GM21526 (cell line): ENCODE measurements around the gene FAXDC2.

Source experiments
- ATAC-seq: cut with Tn5 transposase; IDR thresholded peaks from one replicate; pipeline ENCODE4 v1.9.1; 2021; ENCODE audit warnings: moderate library complexity; ENCODE audit not compliant: unreplicated experiment, low FRiP score

The FAXDC2 gene, protein sequence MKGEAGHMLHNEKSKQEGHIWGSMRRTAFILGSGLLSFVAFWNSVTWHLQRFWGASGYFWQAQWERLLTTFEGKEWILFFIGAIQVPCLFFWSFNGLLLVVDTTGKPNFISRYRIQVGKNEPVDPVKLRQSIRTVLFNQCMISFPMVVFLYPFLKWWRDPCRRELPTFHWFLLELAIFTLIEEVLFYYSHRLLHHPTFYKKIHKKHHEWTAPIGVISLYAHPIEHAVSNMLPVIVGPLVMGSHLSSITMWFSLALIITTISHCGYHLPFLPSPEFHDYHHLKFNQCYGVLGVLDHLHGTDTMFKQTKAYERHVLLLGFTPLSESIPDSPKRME

DNA sequence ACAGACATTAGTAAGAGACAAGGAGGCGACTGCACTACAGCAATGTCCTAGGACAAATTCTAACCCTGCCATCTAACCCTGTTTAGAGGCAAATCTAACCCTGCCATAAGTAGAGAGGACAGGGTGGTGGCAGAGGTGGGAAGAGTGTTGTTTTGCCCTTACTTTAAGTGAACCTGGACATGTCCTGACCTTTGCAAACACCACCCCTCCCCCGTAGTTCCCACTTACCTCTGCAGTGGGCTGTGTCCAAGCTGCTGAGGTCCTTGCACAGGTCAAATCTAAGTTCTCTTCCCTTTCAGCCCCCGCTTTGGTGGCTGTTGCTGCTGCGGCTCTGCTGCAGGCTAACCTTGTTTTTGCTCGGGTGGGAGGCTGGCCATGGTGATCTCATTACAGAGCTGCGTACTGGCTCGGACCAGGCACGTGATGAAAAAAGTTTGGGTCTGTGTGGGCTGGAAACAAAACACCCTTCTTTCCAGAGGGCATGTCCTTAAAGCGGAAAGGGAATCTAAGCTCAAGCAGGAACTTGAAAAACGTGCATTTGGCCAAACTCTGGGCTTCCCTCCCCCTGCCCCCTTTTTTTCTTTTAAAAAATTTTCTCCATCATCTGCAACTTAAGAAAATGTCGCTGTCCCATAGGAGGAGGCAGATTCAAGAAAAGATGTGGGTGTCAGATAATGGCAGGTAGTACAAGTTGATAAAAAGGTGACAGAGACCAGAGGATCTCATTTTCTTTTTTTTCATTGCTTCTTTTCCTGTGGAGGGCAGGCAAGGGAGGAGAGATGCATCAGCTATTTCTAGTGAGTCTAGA lies at the start of gene FAXDC2:
Gene FAXDC2 (minus strand): TSS at position 349 of the 808 bp plus-strand sequence. CDS start 12,425 bp downstream, outside the sequence.
- ATAC-seq: no peak

DNA sequence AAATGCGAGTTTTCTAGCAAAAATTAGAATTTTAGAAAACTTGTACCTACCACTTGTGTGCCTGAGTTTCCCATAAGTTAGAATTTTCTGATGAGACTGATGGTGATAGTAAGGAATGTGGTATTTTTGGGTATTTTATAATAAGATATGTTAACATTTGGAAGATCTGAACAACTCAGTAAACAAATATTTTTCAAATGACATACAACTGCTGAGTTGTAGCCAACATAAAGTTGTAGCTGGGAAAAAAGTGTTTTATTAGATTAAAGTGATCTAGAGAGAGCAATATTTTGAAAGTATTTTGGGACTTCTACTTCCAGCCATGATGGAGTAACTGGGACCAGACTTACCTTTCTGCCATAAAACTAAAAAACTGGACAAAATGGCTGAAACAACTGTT lies 49.7 kb upstream of the FAXDC2 start:
- ATAC-seq: no peak

DNA sequence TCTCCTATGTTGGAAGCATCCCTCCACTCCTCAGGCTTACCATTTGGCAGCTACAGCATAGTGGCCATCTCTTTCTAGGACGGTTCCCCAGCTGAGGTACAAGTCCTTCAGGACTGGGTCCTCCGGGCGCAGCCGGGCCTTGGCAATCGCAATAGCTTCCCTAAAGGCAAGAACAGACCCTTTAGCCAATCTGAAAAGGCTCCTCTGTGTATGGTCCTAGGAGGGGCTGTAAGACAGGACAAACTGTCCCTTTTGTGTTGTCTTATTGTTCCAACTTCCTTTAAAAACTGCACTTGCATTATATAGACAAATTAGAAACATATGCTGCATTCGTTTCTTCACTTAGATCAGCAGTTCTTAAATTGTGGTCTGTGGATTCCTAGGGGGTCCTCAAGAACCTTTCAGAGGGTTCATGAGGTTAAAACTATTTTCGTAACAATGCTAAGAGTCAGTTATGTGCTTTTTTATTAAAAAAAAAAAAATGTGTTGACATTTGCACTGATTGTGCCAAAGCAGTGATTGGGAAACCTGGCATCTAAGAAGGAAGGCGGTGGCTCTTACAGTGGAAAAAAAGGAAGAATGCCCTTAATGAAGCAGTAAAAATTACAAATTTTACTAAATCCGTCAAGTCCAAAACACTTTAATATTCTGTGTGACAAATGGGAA lies 48.9 kb upstream of the FAXDC2 start:
- no peak for ATAC-seq

DNA sequence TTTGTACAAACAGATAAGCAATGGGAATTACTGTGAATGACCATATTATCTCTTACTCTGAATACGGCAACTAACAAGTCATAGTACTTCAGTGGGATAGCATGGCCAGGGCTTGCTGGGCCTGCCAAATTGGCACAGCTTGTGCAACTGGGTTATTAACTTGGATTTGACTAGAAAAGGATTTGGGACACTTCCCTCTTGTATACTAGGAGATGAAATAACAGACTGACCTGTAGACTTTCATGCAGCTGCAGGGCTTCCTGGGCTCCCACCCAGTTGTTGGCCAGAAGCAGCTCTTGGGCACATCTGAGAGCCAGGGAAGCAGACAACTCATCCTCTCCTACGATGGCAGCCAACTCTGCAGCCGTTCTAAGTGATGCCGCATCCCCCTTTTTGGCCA lies 47.8 kb upstream of the FAXDC2 start:
- no peak for ATAC-seq

DNA sequence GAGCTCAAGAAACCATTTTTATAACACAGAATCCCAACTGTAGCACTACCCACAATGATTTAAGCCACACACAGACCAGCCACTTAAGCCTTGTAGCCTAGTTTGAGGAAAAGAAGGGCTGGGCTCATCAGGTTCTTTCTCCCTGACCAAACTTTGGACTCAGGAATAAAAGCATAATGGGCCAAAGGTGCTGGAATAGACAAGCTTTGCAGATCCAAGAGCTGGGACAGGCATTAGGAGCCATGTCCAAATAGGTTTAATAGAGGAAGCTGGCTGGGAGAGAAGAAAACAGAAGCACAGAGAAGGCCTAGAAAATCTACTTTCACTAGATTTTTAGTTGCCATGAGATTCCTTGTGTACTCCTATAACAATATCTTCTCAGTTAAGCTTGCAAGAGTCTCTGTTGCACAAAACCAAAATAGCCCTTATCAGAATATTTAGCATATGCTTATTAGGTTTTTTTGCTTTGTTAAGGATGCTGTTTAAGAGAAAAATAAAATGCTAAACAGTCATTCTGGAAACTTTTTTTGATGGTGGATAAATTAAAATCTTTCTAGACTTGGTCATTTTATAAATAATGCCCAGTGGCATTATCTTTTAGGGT lies 46.3 kb upstream of the FAXDC2 start:
- no peak for ATAC-seq

DNA sequence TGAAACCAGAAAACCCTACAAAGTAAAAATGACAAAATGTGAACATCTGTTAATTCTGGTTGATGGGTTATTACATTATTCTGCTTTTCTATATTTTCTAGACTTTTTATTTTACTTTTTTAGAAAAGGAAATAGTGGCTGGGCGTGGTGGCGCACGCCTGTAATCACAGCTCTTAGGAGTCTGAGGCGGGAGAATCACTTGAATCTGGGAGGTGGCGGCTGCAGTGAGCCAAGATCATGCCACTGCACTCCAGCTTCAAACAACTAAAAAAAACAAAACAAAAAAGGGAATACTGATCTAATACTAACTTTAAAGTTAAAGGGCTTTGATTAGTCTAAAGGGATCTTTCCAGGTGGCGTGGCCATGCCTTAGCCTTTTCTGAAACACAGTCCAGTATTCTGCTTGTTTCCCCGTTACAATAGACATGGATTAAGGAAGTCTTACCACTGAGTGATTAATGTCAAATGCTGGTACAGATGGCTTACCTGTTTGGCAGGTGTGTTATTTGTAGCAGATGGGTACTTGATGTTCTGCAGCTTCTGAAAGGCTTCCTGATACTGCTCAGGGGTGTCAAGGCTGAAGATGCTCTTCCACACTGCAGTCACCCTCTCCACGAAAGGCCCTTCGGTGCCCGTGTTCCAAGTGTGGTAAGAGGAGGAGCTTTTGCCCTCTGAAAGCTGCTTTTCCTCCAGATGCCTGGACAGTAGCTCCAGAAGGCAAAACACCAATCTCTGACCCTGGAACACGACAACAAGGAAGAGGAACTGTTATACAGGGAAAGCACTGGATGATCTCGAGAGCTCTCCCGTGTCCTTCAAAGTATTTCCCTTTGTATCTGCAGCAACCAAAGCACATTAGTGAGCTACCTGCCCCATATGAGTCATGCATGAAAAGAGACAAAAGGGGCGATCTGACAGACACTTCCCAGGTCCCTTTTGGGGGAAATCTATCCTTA lies 45.5 kb upstream of the FAXDC2 start:
- no peak for ATAC-seq

DNA sequence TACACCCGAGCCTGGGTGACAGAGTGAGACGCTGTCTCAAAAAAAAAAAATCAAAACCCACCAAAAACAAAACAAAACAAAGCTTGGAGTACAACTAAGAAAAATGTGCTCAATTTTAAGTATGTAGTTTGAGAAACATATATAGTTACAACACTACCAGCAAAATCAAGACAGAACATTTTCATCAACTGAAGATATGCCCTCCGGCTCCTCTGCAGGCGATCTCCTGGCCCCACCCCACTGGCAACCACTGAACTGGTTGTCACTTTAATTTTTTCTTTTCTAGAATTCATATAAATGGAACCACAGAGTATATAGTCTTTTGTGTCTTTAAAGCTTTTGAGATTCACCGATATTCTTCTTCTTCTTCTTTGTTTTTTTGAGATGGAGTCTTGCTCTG lies 43.0 kb upstream of the FAXDC2 start:
- ATAC-seq: no peak

DNA sequence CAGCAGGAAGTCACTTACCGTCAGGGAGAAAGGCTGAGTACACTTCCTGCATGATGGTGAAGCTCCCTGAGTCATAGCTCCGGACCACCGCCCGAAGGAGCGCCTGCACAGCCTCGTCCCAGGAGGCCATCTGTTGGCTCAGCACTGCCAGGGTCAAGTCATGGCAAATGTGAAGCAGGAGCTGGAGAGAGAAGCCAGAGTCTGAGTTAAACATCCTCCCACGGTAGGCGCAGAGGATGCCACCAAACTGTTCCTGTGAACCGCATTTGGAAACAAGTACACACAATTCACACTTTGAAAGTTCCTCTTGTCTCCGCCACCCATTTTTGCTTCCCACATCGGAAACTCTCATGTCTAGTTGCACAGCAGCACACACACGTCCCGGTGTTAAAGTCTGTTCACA lies 42.0 kb upstream of the FAXDC2 start:
- no peak for ATAC-seq

DNA sequence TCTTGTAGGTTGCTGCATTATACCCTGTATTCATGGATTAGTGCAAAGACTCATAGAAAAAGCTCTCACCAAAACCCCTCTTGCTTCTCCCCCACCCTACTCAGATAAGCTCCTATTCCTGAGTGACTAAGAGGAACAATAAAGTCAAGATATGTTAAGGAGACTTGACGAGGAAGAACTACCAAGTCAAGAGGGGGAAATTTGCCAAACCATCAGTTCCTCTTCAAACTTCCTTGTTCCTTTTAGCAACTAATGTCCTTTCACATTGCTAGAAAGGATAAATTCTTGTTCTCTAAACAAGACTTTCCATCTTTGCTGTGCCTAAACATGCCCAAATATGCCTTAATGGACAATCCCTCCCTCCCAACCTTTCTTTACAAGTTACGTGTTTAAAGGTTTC lies 35.0 kb upstream of the FAXDC2 start:
- ATAC-seq: no peak

DNA sequence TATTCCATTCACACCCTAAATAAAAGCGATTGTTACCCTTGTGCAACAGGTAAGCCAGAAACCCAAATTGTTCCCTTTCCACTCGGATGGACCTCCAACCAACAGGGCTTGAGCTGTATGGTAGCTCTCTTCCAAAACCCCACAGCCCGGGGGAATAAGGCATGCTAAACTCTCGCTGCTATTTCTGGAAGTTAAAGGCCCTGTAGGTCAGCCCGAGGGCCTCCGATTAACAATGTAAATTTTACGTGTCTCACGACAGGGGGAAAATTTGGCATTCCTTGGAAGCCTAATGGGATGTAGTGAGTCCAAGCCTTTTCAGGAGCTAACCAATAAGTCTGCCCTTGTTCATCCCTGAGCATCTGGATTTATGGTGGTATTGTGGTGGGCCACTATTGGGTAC lies 34.0 kb upstream of the FAXDC2 start:
- no peak for ATAC-seq

DNA sequence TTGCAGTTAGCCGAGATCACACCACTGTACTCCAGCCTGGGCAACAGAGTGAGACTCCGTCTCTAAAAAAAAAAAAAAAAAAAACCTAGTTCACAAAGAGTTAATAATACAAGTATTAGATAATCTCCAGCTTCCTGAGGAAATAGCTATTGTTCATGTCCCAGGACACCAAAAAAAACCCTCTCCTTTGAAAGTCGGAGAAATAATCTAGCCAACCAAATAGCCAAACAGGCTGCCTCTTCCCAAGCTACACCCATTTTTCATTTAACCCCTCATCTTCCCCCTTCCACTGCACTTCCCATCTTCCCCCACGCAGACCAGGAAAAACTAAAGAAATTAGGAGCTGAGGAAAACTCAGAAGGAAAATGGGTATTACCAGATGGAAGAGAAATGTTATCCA lies 31.6 kb upstream of the FAXDC2 start:
- no peak for ATAC-seq

DNA sequence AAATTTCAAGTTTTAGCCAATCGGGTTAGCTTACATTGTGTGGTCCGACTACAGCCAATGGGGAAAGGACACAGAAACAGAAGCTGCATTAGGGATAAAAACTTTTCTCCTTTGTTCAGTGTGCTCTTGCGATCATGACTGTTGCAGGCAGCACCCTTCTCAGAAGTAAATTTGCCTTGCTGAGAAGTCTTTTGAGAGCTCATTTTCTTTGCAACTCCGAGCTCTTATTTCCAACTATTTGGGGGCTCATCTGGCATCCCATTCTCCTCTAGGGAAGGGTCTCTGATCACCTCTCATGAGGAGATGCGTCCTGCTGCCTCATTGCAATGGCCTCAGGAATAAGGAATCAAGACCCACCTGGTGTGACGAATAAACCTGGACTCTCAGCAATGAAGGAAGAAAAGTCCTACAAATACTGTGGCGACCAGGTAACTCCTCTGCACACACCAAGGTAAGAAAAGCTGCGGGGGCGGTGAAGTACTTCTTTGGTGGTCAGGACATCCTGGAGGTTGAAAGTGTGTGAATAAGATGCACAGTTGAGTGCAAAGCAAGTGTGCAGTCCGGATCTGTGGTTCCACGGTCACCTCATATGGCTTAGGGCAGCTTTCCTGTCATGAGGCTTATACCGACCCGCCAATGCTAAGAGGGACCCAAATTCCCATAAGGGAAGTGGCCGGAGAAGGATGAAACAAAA lies 28.4 kb upstream of the FAXDC2 start:
- no peak for ATAC-seq

DNA sequence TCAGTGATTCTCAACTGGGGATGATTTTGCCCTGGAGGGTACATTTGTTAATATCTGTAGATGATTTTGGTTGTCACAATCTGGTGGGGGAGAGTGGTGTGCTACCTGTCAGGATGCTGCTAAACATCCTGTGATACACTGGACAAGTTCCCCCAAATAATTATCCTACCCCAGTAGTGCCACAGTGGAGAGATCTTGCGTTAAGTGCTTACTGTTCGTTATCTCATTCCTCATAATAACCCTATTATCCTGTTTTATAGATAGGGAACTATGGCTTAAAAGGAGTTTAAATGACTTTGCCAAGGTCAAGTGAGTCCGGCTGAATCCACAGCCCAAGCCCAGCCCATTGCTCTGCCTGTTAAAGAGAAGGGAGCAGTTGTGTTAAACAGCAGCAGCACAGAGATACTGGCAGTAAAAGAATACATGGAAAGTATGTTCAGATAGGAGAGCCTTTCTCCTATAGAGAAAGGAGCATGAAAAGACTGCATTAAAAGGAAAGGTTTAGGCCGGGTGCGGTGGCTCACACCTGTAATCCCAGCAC lies 23.5 kb upstream of the FAXDC2 start:
- no peak for ATAC-seq

DNA sequence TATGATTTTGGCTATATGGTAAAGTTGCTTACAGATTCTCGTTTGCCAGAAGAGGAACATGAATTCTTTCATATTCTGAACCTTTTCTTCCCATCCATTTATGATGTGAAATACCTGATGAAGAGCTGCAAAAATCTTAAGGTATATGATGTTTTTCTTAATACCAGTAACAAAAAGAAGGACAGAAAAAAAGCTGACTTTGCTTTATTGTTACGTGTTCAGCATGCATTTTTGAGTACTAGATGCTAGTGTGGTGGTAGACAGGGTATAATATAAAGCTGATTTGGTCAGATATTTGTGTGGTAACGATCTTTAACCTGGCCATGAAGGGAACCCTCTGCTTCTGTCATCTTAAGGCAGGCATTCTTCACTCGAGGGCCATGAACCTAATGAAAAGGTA lies 21.3 kb upstream of the FAXDC2 start:
- no peak for ATAC-seq

DNA sequence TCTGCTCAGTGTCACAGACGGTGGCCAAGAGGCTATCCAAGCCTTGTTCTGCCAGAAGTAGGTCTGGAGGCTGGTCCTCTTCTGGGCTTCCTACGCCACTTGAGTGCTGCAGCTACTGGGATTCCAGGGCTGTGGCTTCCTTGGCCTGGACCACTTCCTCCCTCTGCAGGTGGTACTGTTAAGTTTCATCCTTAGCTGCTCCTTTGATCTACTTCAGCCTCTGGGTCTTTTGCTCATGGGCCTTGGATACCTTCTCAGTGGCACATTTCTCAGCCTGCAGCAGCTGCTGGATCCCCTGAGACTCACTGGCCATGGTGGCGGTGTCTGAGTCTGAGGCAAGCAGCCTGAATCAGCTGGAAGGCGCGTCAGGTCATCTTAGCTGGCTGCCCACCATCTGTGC lies 18.3 kb upstream of the FAXDC2 start:
- ATAC-seq: no peak

DNA sequence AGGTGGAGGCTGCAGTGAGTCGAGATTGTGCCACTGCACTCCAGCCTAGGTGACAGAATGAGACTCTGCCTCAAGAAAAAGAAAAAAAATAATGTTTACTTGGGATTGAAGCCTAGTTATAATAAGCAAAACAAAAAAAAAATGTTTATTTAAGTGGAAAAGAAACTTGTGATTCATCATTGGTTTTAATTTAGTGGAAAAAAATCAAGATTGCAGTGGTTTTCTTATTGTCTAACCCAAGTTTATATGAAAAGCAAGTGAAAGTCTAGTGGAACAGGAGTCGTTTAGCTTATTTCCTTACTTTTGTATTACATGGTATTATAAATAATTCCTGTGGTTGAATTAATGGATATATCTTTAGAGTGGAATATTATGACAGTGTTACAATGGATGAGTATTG lies 16.4 kb upstream of the FAXDC2 start:
- ATAC-seq: no peak

DNA sequence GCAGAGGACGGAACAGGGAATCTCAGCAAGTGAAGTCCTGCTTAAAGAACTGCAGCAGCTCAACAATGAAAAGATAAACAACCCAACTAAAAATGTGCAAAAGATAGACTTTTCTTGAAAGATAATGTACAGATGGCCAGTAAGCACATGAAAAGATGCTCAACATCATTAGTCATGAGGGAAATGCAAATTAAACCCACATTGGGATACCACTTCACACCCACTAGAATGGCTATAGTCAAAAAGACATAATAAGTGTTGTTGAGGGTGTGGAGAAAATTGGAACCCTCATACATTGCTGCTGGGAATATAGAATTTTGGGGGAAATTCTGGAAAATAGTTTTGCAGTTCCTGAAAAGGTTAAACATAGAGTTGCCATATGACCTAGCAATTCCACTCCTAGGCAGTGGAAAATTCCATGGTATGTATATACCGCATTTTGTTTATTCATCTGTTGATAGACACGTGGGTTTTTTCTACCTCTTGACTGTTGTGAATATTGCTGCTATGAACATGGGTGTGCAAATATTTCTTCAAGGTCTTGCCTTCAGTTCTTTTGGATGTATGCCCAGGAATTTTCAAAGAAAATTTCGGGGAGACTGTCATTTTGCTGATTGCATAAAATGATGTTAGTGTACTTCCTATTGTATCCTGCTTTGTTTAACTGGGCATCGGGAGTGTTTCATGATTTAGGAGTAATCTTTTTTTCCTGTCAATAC lies 15.2 kb upstream of the FAXDC2 start:
- ATAC-seq: no peak

DNA sequence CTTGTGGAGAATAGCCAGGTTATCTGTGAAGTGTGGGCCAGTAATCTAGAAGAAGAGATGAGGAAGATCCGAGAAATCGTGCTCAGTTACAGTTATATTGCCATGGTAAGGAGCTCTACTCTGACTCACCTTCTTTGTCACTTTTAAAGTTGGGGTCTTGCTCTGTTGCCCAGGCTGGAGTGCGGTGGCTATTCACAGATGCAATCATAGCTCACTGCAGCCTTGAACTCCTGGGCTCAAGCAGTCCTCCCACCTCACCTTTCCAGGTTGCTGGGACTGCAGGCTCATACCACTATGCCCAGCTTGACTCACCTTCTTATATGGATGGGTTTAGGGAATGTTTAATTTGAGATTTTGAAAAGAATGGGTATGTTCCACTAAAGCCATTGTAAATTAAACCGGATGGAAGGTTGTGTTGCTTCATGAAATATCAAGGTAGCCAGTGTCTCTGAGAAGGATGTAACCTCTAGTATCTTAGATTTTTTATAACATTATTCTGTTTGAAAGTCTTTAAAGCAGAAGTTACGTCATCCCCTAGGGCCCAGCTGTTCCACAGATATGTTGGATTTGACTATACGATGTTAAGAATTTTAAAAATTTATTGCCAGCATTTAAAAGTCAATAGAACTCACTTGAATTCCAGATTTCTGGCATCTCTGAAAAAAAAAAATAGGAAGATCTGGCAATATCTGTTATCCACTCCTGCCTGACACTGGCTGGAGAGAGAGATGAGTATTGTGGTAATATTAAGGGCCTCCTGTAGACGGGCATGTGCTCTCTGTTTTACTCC lies 13.1 kb upstream of the FAXDC2 start:
- no peak for ATAC-seq
